Measurements from ENCODE around the gene MC5R. TPM values are rescaled to one million over a fixed set of nuclear protein-coding genes. Genes with fewer than 3 reads are reported as not detected.

The MC5R gene
- not detected for total RNA-seq

DNA sequence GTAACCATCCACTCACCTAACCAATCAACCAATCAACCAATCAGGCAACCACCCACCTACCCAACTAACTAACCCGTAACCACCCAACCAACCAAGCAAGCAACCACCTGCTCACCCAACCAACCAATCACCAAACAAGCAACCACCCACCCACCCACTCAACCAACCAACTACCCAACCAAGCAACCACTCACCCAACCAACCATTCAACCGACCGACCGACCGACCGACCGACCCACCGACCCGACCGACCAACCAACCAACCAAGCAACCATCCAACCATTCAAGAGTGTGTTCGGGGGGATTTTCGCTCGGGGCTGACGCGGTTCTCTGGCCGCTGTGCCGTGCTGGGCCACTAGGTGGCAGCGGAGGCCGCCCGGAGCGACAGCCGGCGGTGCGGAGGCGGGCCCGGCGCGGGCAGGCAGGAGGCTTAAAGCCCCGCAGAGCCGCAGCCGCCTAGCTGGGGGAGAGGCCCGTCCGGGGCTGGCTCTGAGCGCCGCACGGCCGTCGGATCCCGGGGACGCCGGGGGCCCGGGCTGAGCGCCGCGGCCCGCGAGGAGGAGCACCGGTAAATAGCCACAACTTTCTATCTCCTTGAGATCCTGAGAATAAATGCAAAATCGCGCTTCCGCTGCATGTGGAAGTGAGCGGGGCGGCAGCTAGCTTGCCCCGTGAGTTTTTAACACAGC lies at the start of gene MC5R:
Gene MC5R, plus strand, starts transcription at position 443 of the 689 bp plus-strand sequence. CDS start 1,617 bp downstream, outside the sequence.
- TF ChIP-seq, protein P1, sequence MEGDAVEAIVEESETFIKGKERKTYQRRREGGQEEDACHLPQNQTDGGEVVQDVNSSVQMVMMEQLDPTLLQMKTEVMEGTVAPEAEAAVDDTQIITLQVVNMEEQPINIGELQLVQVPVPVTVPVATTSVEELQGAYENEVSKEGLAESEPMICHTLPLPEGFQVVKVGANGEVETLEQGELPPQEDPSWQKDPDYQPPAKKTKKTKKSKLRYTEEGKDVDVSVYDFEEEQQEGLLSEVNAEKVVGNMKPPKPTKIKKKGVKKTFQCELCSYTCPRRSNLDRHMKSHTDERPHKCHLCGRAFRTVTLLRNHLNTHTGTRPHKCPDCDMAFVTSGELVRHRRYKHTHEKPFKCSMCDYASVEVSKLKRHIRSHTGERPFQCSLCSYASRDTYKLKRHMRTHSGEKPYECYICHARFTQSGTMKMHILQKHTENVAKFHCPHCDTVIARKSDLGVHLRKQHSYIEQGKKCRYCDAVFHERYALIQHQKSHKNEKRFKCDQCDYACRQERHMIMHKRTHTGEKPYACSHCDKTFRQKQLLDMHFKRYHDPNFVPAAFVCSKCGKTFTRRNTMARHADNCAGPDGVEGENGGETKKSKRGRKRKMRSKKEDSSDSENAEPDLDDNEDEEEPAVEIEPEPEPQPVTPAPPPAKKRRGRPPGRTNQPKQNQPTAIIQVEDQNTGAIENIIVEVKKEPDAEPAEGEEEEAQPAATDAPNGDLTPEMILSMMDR (IDR thresholded peaks at IDR 0.05; ENCODE audit: low read depth), result no peak

DNA sequence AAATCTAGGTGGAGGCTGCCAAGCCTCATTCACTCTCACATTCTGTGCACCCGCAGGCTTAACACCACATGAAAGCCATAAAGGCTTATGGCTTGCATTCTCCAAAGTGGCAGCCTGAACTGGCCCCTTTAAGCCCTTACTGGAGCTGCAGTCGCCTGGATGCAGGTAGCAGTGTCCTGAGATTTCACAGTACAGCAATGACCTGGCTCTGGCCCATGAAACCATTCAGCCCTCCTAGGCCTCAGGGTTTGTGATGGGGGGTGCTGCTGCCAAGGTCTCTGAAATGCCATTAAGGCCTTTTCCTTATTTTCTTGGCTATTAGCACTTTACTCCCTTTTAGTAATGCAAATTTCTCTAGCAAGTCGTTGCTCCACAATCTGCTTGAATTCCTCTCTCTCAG lies 48.9 kb upstream of the MC5R start:
- TF ChIP-seq, protein P1 (IDR thresholded peaks at IDR 0.05; ENCODE audit: low read depth), result no peak

DNA sequence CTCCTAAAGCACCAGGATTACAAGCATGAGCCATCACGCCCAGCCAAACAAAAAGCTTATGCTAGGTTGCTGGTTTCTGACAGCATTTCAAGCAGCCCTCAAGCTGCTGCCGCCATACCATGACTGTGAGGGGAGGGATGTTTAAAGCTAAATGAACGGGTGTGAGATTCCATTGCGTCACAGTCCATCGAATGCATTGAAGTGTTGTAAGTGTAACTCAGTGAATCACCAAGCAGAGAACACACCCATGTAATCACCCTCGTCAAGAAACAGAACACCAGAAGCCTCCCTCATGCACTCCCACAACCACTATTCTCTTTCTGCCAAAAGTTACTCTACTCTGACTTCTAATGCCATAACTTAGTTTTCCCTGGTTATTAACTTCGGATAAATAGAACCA lies 32.8 kb upstream of the MC5R start:
- TF ChIP-seq, protein P1 (IDR thresholded peaks at IDR 0.05; ENCODE audit: low read depth), result no peak

DNA sequence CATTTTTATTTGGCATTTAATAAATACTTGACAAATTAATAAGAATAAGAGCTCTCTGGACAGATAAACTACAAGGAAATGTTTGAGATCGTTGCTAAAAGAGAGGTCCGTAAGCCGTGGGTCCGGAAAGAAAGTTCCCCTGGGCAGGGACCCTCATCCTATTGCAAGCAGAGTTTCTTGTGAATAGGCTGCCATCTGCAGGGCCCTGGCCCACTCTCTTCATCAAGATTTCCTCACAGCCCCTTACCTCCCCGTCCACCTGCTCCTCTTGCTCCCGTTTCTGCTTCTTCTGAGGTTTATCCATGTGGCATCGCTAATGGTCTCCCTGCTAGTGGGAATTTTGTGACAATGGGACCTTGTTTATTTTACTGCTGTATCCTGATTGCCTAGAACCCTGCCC lies 30.1 kb upstream of the MC5R start:
- TF ChIP-seq, protein P1 (IDR thresholded peaks at IDR 0.05; ENCODE audit: low read depth), result no peak

DNA sequence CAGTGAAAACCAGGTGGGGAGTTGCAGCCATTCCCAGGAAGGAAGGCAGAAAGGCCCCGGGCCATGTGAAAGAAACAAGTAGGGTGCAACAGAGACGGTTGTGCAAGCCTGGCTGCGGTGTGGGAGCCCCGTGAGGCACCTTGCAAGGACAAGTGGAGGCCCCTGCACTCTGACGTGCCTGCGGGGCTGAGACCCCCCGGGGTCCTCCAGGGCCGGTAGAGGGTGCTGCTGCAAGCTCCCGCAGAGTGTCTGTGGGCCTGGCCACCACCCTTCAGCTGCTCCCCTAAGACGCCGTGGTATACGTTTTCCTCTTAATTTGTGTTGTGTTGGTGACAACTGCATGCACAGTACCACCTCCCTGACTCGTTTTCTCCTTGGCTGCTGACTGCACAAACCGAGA lies 27.4 kb upstream of the MC5R start:
- TF ChIP-seq, protein P1 (IDR thresholded peaks at IDR 0.05; ENCODE audit: low read depth), result no peak

DNA sequence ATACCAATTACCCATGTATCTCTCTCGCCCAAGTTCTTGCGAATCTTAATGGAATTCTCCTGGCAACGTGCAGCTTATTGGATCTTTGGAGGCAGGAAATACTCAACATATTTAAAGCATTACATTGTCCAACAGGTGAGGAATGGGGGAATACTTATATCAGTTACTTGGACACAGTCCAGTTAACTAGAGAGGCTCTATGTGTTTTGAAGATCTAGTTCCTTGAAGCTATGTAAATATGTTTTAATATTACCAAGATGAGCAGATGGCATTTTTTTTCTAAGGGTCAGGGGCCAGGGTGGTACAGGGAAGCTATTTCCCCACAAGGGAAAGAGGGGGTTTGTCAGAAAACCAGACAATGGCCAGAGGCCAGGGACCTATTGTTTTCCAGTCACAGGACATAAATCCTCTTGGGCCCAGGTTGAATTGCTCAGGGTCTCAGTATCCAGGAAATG lies 26.8 kb upstream of the MC5R start:
- TF ChIP-seq, protein P1 (IDR thresholded peaks at IDR 0.05; ENCODE audit: low read depth), result no peak

DNA sequence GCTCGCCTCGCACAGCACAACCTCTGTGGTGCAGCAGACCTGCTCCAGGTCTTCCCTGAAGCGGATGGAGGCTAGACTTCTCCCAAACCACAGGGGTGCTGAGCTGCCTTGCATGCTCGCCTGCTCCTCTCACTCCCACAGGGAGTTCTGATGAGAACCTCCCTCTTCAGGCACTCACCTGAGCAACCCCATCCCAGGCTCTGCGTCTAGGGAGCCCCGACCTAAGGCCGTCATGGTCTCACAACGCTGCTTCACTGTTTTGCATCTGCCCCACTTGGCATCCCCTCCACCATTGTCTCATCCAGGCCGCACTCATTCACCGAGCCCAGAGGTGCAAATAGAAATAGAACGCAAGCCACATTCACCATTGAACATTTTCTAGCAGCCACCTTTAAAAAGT lies 24.6 kb upstream of the MC5R start:
- TF ChIP-seq, protein P1 (IDR thresholded peaks at IDR 0.05; ENCODE audit: low read depth), result no peak
